Stimulated activated CD4-positive, alpha-beta T cell treated with anti-CD3 and anti-CD28 coated beads, TNF-alpha, amount 100 ng/mL, for 4 hours (primary cell): Measurements from ENCODE around the gene GPATCH2.
"Not testable (repeated sequence)": the region's sequence is repeated elsewhere in the genome, so short reads cannot be mapped to it uniquely, and the experiment has no call there.

Experiments used
- DNase-seq, 3 experiments: peaks; one replicate each; pipeline ENCODE4 v3.0.0-alpha.2; 2020; ENCODE audit warnings: low read depth in 3 of 3

Gene GPATCH2

DNA sequence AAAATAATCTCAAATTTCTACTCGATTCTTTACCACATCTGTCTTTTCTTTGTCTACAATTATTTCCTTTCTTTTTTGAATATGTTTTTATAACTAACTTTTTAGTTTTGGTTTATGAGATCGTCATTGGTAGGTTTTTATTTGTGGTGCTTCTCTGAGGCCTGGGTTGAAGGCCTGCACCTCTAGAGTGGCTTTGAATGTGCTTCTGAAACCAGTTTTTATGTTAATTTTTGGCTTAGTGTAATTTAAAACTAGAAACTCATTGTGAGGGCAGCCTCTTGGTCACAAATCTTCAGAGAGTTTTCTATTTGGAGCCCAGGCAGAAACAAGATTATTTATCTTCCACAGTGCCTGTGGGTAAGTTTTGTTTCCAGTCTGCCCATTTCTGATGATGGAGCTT, 187.0 kb downstream of the GPATCH2 start:
- no peak for DNase-seq

DNA sequence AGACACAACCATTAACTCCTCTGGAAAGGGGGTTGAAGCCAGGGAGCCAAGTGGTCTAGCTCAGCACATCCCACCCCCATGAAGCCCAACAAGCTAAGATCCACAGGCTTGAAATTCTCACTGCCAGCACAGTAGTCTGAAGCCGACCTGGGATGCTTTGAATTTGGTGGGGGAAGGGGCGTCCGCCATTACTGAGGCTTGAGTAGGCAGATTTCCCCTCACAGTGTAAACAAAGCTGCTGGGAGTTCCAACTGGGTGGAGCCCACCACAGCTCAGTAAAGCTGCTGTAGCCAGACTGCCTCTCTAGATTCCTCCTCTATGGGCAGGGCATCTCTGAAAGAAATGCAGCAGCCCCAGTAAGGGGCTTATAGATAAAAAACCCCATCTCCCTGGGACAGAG, 193.5 kb downstream of the GPATCH2 start:
- no peak for DNase-seq

DNA sequence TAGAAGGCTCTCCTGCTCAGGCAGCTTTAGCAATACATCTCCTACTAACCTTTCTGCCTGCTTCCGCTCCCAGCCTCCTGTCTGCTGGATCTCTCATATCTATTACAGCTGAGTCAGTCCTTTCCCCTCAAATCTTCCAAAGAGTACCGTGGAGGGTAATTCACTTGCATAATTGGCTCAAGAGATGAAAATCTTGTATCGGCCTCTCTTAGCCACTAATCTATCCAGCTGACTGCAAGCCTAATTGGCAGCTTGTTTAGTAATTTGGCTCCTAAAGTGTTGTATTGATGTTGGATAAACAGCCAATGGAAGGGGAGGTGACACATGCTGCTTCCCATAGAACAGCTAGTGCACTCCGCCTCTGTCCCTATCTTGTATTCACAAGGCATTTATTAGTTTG, 195.7 kb downstream of the GPATCH2 start:
- DNase-seq = no peak

DNA sequence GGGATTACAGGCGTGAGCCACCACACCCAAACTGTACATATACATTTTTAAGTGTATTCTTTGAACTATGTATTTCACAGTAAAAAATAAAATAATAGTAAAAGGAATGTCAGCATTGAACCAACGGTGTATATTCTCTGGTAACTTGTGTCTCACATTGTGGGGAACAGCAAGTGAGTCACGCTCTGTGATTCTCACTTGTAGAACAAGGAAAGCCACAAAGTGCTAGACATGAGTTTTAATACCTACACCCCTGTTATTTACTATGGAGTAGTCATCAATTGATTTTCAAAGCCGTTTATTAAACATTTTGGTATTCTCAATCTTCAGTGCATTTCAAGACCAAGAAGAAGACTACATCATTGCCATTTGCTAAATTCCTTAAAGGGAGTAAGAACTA, 197.2 kb downstream of the GPATCH2 start:
- DNase-seq = no peak

DNA sequence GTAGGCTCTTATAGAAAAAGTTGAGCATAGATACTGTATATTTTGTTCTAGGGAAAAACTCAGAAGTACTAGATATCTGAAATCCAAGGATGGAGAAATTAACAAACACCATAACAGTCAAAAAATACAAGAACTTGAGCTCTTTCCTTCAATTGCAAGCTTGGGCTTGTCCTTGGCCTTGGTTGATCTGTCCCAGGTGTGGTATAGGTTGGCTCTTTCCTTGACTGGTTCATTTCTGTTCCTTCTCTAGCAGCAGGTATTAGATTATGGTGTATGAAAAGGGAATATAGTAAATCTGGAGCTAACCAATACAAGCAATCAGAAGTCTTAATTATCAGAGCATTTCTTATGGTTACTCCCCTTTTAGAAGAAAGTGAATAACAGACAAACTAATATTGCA, 198.6 kb downstream of the GPATCH2 start:
- DNase-seq = no peak

DNA sequence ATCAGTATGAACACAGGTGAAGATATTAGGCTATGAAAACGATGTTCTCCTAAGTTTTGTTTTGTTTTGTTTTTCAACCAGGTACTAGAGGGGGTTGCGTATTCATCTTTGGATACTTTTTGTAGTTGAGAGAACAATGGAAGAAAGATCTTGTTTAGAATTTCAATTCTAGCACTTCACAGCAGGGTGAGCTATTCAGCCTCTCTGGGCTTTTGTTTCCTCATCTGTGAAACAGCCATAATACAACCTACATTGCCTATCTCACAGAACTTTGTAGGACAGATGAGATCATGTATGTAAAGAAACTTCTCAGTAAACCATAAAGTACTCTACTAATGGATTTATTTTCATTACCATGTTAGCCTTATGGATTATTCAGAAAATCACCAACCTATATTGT, 199.5 kb downstream of the GPATCH2 start:
- no peak for DNase-seq

DNA sequence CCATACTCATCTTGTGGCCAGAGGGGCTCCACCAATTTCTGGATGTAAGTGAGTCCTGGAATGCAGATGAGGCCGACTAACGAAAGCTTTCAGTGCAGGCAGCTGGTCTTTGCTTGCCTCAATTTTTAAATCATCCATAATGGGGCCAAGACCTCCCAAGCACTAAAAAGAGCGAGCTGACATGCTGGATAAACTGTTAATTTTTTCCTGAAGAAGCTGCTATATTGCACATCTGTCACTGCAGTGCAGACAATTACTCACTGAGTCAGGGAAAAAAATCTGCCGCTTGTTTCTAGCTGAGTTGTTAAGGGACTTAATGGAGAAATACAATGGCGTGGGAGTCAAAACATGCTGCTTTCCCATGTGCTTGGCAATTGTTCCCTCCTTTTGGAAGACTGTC, 205.5 kb downstream of the GPATCH2 start:
- DNase-seq = no peak

DNA sequence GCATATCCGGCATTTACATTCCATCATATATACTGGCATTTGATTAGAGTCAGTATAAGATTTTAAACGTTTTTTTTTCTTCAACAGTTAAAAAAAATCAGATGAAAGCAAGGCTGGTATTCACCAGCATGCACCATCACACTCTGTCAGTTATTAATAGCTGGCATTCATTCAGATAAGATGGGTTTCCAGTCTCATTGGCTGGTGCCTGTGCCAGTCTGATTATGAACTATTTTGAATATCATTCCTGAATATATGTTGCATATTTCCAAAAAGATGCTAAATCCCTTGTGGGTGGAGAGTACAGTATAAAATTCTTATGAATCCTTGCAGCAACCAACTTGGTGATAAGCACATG, 211.7 kb downstream of the GPATCH2 start:
- no peak for DNase-seq

DNA sequence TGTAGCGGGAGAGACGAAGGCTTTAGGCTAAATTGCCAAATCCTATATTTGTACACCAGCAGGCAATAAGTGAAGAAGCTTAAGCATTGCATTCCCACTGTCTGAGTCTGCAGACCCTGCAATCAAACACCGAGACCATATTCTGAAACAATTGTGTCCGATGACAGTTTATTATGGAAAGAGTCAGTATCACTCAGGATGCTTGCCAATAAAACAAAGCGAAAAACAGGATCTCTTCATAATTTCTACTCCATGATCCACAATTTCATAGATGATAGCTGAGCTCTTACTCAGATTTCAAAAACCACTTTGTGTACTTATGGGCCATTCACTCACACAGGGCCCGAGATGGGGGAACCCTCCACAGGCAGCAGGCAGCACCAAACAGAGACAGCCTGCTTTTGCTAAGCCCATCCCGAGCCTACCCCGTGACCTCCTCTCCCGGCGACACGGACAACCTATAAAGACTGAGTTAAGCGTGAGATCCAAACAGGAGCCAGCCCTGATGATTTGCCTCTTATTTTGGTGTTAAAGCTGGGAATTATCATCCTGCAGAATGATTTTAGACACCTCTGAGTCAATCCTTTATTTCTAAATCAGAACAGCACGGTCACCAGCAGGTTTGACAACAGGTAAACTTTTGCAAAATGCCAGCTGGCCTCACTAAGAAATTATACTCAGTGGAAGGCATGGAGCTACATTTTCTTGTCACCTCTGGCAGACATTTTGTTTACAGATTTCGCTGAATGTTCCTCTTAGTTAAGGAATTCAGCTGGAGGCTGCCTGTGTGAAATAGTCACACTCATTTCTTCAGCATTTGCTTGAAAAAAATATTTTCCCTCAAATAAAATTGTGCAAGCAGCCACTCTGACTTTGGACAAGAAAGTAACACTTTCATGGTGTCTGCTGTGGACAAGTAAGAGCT, 212.4 kb downstream of the GPATCH2 start:
- no peak for DNase-seq

DNA sequence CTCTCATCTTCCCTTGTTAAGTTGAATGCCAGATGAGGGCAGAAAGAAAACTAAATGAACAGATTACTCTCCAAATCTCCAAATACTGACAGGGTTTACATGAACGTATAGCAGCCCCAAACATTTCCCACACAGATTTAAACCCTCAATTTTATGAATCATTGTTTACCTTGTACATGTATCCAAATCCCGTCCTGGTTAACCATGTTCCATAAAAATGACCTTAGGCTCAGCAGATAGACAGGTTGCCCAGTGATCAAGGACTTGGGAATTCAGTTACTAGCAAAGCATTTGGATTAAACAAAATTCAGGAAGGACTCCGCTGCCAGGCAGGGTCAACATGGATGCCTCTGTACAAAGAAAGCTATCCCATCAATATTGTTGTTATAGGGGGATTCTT, 213.5 kb downstream of the GPATCH2 start:
- no peak for DNase-seq

DNA sequence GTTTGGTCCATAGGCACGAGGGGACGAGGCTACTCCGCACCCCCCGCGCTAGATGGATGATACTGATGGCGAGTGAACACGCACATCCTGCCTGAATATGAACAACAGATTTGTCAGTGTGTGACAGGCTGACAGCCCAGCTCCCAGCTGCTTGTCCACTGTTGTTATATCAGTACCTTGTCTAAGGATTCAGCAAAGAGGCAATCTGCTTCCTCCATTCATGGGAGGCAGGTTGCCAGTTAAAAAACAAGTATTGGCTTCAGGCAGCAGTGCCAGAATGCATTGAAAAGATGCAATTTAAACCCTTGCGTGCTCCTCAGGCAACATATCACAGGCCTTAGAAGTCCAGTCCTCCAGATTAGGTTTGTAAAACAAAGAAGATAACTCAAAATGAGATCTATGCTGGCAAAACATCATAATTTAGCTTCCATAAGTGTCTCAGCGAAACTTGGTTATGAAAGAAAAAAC, 223.3 kb downstream of the GPATCH2 start:
- no peak for DNase-seq

DNA sequence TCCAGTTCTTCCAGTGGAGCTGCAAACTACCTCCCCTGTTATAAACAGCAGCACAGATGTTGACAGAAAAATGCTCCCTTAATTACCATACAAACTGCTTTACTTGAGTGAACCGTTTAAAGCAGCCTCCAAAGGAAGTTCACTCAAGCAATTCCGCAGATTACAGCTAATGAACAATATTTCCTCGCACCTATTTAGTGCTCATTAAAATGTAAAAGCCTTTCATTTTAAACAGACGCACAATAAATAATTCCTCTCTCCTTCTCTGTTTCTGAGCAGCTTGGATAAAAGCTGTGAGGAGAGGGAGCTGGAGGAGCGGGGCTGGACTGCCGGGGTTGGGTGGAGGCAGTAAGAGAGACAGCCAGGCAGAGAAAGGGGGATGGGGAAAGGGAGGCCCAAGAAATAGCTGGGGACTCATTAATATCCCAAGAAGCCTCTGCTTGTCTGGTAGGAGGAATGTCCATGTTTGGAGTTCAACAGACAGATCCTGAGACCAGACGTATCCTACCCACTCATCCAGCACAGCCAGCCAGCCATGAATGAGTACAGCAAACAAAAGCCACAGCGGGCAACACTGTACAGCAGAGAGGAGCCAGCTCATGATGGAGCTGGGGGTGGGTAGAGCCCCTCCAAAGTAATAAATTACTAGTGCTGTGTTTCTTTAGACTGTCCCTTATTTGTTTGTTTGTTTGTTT, 227.7 kb downstream of the GPATCH2 start:
- no peak for DNase-seq

DNA sequence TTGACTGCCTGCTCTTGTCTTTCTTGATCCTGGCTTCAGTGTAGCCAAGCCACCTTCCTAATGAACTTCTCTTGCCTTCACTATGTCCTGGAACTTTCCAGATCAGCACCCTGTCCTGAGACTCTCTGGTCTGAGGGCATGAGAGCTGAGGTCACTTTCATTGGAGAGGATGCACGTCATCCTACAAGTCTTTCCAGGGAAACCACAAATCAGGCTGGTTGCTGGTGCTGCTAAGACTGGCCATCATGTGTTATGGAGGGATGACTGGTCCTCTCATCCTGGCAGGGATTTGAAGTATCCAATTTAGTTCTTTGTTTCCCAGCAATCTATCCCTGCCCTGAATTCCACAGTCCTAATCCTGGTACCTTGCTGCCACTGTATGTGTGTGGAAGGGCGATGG, 228.6 kb downstream of the GPATCH2 start:
- no peak for DNase-seq

DNA sequence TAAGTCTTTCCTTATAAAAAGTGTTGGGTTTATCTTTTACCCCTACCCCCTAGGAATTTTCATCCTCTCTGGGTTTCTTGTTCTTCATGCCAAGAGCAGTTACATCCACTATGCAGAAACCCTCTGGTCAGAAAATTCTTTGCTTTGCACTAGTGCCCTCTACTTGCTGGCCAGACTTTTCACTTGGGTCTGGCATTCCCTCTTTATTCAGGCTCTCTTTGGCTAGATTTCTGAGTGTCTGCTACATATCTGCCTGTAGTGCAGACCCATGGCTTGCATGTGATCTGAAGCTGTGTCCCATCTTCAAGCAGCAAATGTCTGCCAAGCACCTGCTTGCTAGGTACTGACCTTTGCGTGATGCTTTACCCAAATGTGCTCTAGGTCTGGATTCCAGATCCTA, 237.0 kb downstream of the GPATCH2 start:
- DNase-seq = no peak

DNA sequence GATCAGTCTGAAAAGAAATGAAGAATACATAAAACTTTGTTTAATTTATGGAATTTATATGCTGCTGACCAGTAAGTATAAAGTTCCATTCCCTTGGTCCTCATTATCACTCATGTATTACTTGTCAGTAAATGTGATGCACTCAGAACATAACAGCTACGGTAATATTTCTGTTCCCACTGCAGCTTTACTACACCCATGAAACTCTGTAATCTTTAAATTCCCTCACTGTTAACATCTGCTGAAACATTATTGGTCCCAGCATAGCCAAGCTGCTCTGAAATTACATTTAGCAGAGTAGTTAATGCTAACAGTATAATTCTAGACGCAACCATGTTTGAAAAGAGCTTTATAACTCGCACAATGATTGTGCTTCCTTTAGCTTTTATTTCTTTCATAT, 238.4 kb downstream of the GPATCH2 start:
- no peak for DNase-seq

DNA sequence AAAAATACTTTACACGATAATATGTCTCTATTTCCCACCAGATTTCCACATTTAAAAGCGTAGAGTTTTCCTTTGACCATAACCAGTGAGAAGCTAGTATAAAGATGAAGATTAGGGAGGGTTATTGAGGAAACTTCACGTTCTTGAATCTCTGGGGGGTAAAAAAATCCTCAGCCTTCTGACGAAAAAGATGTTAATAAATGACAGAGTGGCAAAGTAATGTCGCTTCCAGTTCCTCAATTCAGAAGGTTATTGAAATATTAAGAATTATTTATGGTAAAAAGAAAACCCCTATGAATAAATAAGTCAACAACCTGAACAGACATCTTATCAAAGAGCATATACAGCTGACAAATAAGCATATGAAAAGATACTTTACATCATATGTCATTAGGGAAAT, 241.0 kb downstream of the GPATCH2 start:
- no peak for DNase-seq

DNA sequence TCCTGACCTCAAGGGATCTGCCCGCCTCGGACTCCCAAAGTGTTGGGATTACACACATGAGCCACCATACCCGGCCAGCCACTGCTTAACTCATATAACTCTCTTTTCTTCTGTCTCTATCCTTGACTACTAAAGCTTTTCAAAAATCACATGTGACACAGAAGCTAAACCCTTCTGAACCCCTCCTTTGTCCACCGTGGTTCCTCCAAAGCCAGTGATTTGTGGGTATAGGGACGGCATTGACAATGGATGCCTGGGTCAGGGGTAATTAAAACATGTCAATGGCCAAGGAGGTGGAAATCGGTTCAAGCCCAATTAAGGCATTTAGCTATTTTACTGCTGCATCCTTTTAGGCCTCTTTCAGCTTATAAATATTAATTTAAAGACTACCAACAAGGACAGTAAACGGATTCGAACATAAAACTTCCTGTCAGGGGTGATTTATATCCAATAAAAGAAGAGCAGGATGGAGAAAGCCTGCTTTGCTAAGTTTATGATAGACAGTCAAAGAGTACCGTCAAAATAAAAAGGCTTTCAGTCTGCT, 242.3 kb downstream of the GPATCH2 start:
- no peak for DNase-seq

DNA sequence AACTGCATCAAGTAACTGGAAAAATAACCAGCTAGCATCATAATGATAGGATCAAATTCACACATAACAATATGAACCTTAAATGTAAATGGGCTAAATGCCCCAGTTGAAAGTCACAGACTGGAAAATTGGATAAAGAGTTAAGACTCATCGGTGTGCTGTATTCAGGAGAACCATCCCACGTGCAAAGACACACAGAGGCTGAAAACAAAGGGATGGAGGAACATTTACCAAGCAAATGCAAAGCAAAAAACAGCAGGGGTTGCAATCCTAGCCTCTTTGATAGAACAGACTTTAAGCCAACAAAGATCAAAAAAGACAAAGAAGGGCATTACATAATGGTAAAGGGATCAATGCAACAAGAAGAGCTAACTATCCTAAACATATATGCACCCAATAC, 249.1 kb downstream of the GPATCH2 start:
- DNase-seq = not testable (repeated sequence)

DNA sequence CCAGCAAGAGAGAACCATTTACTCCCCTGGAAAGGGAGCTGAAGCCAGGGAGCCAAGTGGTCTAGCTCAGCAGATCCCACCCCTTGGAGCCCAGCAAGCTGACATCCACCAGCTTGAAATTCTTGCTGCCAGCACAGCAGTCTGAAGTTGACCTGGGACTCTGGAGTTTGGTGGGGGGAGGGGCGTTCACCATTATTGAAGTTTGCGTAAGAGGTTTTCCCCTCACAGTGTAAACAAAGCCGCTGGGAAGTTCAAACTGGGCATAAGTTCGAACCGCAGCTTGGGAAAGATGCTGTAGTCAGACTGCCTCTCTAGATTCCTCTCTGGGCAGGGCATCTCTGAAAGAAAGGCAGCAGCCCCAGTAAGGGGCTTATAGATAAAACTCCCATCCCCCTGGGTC, 251.1 kb downstream of the GPATCH2 start:
- not testable (repeated sequence) for DNase-seq

DNA sequence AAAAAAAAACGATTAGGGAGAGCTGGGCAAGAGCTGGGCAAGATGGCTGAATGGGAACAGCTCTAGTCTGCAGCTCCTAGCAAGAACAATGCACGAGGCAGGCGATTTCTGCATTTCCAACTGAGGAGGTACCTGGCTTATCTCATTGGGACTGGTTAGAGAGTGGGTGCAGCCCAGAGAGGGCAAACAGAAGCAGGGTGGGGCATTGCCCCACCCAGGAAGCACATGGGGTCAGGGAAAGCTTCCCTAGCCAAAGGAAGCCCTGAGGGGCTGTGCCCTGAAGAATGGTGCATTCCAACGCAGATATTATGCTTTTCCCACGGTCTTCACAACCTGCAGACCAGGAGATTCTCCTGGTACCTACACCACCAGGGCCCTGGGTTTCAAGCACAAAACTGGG, 251.6 kb downstream of the GPATCH2 start:
- DNase-seq = no peak
